Neural crest cell (in vitro differentiated cells): ENCODE results near the gene PSMD3. TPM values are rescaled to one million over a fixed set of nuclear protein-coding genes. Genes with fewer than 3 reads are reported as not detected.

Experiments
- DNase-seq: peaks from one replicate; pipeline ENCODE4 v3.0.0; 2021; ENCODE audit warnings: low read depth, mixed read lengths, low spot score
- H3K27ac Mint-ChIP-seq: one replicate; pipeline ENCODE4 v1.8.0; 2021; ENCODE audit warnings: mild to moderate bottlenecking, mixed read lengths; ENCODE audit not compliant: unreplicated experiment
- H3K27me3 Mint-ChIP-seq: 2 replicates; pipeline ENCODE4 v1.8.0; 2021; ENCODE audit warnings: low read depth, mild to moderate bottlenecking, mixed read lengths
- H3K36me3 Mint-ChIP-seq: 2 replicates; pipeline ENCODE4 v1.8.0; 2021; ENCODE audit warnings: low read depth, mild to moderate bottlenecking, mixed read lengths
- H3K4me1 Mint-ChIP-seq: 2 replicates; pipeline ENCODE4 v1.8.0; 2021; ENCODE audit warnings: mixed read lengths
- H3K4me3 Mint-ChIP-seq: one replicate; pipeline ENCODE4 v1.8.0; 2021; ENCODE audit warnings: mild to moderate bottlenecking, mixed read lengths
- H3K9me3 Mint-ChIP-seq: 2 replicates; pipeline ENCODE4 v1.8.0; 2021; ENCODE audit warnings: mixed read lengths
- CTCF ChIP-seq: fragments of 200-600 bp; sonication (generic); conservative IDR thresholded peaks from 2 replicates; pipeline ENCODE4 v1.5.0; 2021; ENCODE audit warnings: antibody characterized with exemption, mild to moderate bottlenecking
- total RNA-seq: library from RNA; stranded (reverse); gene quantifications from 2 replicates; pipeline ENCODE4 v1.2.1, GENCODE V29; 2021

Gene PSMD3
- total RNA-seq, 1 donor from 2014 or later, result 157 TPM

DNA sequence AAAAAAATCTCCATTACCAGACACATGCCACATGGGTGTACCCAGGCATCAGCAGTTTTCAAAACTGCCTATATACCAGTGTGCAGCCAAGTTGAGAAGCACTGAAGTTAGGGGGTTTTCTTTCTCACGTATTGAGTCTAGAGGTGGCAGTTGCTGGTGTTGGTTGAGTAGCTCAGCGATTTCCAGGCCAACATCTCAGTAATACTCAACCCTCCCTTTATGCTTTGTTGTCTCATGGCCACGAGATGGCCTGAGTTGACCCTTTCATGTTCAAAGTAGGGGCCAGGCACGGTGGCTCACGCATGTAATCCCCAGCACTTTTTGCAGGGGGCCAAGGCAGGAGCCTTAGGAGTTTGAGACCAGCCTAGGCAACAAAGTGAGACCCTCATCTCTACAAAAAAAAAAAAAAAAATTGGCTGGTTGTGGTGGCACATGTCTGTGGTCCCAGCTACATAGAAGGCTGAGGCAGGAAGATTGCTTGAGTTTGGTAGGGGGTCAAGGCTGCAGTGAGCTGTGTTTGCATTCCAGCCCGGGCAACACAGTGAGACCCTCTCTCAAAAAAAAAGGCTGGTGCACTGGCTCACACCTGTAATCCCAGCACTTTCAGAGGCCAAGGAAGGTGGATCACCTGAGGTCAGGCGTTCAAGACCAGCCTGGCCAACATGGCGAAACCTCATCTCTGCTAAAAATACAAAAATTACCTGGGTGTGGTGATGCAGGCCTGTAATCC, 42.3 kb upstream of the PSMD3 start:
- Mint-ChIP-seq H3K4me1 (peaks cover 11% of the 10 kb centered on the region), H3K27ac (no peak overlapping the region), H3K36me3 (no peaks in the 10 kb centered on the region), H3K27me3 (peaks cover 4% of the 10 kb centered on the region), H3K4me3 (no peak overlapping the region), H3K9me3 (no peaks in the 10 kb centered on the region)
- DNase-seq, result no peak
- TF ChIP-seq CTCF, result no peak

- Mint-ChIP-seq H3K27ac (no peak overlapping the region), H3K27me3 (peaks cover 4% of the 10 kb centered on the region), H3K4me1 (peaks cover 11% of the 10 kb centered on the region)
These were observed 41.5 kb upstream of the PSMD3 start for GRCh38 chr17:39939106-39939505.

GRCh38 chr17:39939588-39940419, 40.8 kb upstream of the PSMD3 start:
- DNase-seq, result no peak
- Mint-ChIP-seq H3K4me1 (peaks cover 11% of the 10 kb centered on the region), H3K36me3 (no peaks in the 10 kb centered on the region), H3K27ac (no peak overlapping the region), H3K4me3 (no peak overlapping the region), H3K9me3 (no peaks in the 10 kb centered on the region), H3K27me3 (peaks cover 4% of the 10 kb centered on the region)
- TF ChIP-seq CTCF, result peak; percentile 48

More at GRCh38 chr17:39939106-39939505, 41.5 kb upstream of the PSMD3 start:
- DNase-seq, result no peak
- Mint-ChIP-seq H3K9me3 (no peaks in the 10 kb centered on the region), H3K36me3 (no peaks in the 10 kb centered on the region), H3K4me3 (no peak overlapping the region)
- TF ChIP-seq CTCF, result no peak

GRCh38 chr17:39943702-39944392, 36.8 kb upstream of the PSMD3 start:
- TF ChIP-seq CTCF, result no peak
- peak overlapping the region; percentile 50 for H3K27ac Mint-ChIP-seq
- peaks cover 4% of the 10 kb centered on the region for H3K27me3 Mint-ChIP-seq
- H3K9me3 Mint-ChIP-seq, result no peaks in the 10 kb centered on the region
- H3K36me3 Mint-ChIP-seq, result no peaks in the 10 kb centered on the region
- no peak for DNase-seq
- H3K4me3 Mint-ChIP-seq, result no peak overlapping the region
- peaks cover 24% of the 10 kb centered on the region for H3K4me1 Mint-ChIP-seq

DNA sequence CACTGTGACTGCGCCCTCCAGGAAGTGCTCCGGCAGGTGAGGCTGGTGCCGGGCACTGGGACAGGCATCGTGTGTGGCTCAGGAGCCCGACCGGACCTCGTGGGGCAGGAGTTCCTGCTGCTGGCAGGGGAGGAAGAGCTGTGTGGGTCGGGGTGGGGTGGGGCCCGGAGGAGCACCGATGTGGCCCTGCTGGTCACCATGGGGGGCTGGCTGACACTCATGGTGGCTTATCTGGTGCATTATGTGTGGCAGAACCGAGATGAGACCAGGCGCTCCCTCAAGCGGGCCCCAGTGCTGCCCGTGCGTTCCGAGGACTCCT, 36.3 kb upstream of the PSMD3 start:
- H3K4me3 Mint-ChIP-seq, result no peak overlapping the region
- DNase-seq, result no peak
- H3K27me3 Mint-ChIP-seq, result peaks cover 4% of the 10 kb centered on the region
- no peaks in the 10 kb centered on the region for H3K9me3 Mint-ChIP-seq
- H3K27ac Mint-ChIP-seq, result no peak overlapping the region
- no peaks in the 10 kb centered on the region for H3K36me3 Mint-ChIP-seq
- no peak for TF ChIP-seq CTCF
- peaks cover 24% of the 10 kb centered on the region for H3K4me1 Mint-ChIP-seq
